Heart left ventricle (tissue), 16 donors: ENCODE data around the gene MGLL. TPM values are rescaled to one million over a fixed set of nuclear protein-coding genes. Genes with fewer than 3 reads are reported as not detected.
A peak's percentile ranks its signal among the peaks of the same experiment; 100 is the strongest.

ENCODE experiments used
- ATAC-seq, 4 donors: fragments of 200-7000 bp; cut with Tn5 transposase; one replicate each; pipeline ENCODE4 v1.9.1; 2020 to 2022; ENCODE audit warnings: moderate library complexity in 4 of 4, mild to moderate bottlenecking in 3 of 4, moderate number of reproducible peaks in 1 of 4
- DNase-seq, 5 donors: peaks; one replicate each; pipeline ENCODE4 v3.0.0-alpha.2; 2020
- H3K27ac ChIP-seq, 12 donors: fragments of 200-600 bp; sonication (generic) in 4 of 12; one replicate each; pipeline versions ENCODE4 v1.5.0 to v1.8.0; 2016 to 2022; ENCODE audit warnings: mild to moderate bottlenecking in 2 of 12
- H3K27me3 ChIP-seq, 9 donors: fragments of 200-600 bp; sonication (generic) in 2 of 9; one replicate each; pipeline versions ENCODE4 v1.5.1 to v1.8.0; 2016 to 2022; ENCODE audit warnings: mild to moderate bottlenecking in 3 of 9
- H3K36me3 ChIP-seq, 9 donors: fragments of 200-600 bp; sonication (generic) in 2 of 9; one replicate each; pipeline versions ENCODE4 v1.5.0 to v1.8.0; 2018 to 2022; ENCODE audit warnings: mild to moderate bottlenecking in 2 of 9
- H3K4me1 ChIP-seq, 12 donors: fragments of 200-600 bp; sonication (generic) in 4 of 12; one replicate each; pipeline versions ENCODE4 v1.5.0 to v1.8.0; 2016 to 2022; ENCODE audit warnings: mild to moderate bottlenecking in 3 of 12
- H3K4me3 ChIP-seq, 12 donors: fragments of 200-600 bp; sonication (generic) in 4 of 12; one replicate each; pipeline versions ENCODE4 v1.5.0 to v1.8.0; 2017 to 2022; ENCODE audit warnings: mild to moderate bottlenecking in 9 of 12, moderate library complexity in 4 of 12
- H3K9me3 ChIP-seq, 12 donors: fragments of 200-600 bp; sonication (generic) in 4 of 12; one replicate each; pipeline versions ENCODE4 v1.5.0 to v1.8.0; 2016 to 2022; ENCODE audit warnings: mild to moderate bottlenecking in 1 of 12
- CTCF ChIP-seq, 12 donors: fragments of 200-600 bp; sonication (generic) in 4 of 12; IDR thresholded peaks; one replicate each; pipeline versions ENCODE4 v1.5.0 to v1.8.0; 2018 to 2022; ENCODE audit warnings: antibody characterized with exemption in 12 of 12, mild to moderate bottlenecking in 5 of 12
- POLR2A ChIP-seq, 2 donors: fragments of 450-650 bp; IDR thresholded peaks; one replicate each; pipeline ENCODE4 v1.6.1; 2017; ENCODE audit warnings: antibody characterized with exemption in 2 of 2, mild to moderate bottlenecking in 2 of 2, moderate library complexity in 2 of 2
- WGBS, 4 donors: extraction: QIAGEN DNeasy Blood & Tissue Kit in 2 of 4; methylation state at CpG; one replicate each; pipeline versions ENCODE4 v1.1.5 to v1.1.7; 2013 to 2018; 5-methylcytosine and 5-hydroxymethylcytosine counted together
- intact Hi-C, 10 donors: fragments of 100-400 bp; cut with DNase I; formaldehyde crosslinking; loops; one replicate each; pipeline versions ENCODE4 v1.11.1 to v1.14.2; 2022
- polyA plus RNA-seq, 2 donors: library from polyadenylated mRNA; stranded (reverse); fragments of 200-250 nt; gene quantifications; one replicate each; pipeline ENCODE4 v1.2.3, GENCODE V29; 2013
- total RNA-seq, 9 donors: library from RNA; depleted of rRNA in 2 of 9; stranded (reverse); fragments of >200 nt in 2 of 9; fragmentation: NEBNext Ultra II Directional in 3 of 9; extraction: Animal tissue kit (Norgen Biotek cat#: 25700) in 3 of 9; gene quantifications; one replicate each; pipeline versions ENCODE4 v1.1.0 to v1.2.4, GENCODE V29; 2016 to 2023
- donor health status: ischemic (EF 13 %, LVEDD 7.1; RV severe dilation, severe dysfunction).
- donor health status: healthy with polysubstance abuse.
- donor health status: DM: no; HTN: yes; CAD: no.
- donor health status: DM: no; HTN: no; CAD: no.
- donor health status: ischemic (EF 25% LVEDD 6.9; RV normal size, moderate dysfunction).
- donor health status: ischemic (EF 25% LVEDD 5.7; RV mildly dilated, moderate dysfunction).
- donor health status: healthy.
- donor health status: DM: yes; HTN: yes; CAD: no.
- donor health status: ischemic (EF 35%, LVEDD 5.7; RV mildly dilated, moderate dysfunction).
- donor health status: nonischemic (EF 11% LVEDD 7.7; RV severe dilation, severe dysfunction).
- donor health status: DM: yes; HTN: yes; CAD: no.
- donor health status: PGD.
- donor health status: ischemic (EF 29% LVEDD 5.4; RV normal size, mild dysfunction).
- donor health status: nonischemic (EF 23%, LVEDD 6.1; RV moderate dilation, normal function).

The MGLL gene
- total and polyA plus RNA-seq, 11 donors = 38.5 to 119 (median 78.9) TPM

DNA sequence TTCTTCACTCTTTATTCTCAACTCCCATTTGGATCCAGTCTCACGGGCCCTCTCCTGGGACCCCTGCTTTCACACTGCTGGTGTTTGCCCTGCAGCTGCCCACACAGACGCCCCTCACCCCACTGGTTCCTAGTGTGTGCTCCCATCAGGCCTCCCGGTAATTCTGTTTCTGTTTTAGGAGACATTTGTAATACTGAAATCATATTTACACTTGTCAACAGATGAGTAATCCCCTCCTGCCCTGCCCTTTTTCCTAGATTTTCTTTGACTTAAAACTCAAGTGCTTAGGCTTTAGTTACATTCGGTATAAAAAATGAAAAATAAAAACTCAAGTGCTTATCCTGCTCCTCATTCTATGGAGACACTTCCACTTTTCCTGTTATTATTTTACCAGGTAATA is 167.9 kb downstream of the MGLL start:
- intact Hi-C loops = loop anchor here in 7 of 10 donors (5.0 to 10.0 kb wide), 6 partner anchors 178 to 478 kb away; partner anchors contain the start of gene SEC61A1 (in 2 of the 7)
- Histone ChIP-seq H3K27me3 (no peaks in the 10 kb centered on the region), H3K9me3 (no peaks in the 10 kb centered on the region), H3K36me3 (no peaks in the 10 kb centered on the region), H3K4me1 (peaks cover 0 to 13% (median 5%) of the 10 kb centered on the region in 12 donors), H3K27ac (no peak overlapping the region), H3K4me3 (no peak overlapping the region)
- TF ChIP-seq CTCF (IDR thresholded peaks at IDR 0.05) = no peak
- no peak for TF ChIP-seq POLR2A (IDR thresholded peaks at IDR 0.05)
- ATAC-seq (no peak), DNase-seq (no peak)
- WGBS, 4 donors = 86 to 92% (median 87%) methylated on average over 4 of the region's 4 CpGs

DNA sequence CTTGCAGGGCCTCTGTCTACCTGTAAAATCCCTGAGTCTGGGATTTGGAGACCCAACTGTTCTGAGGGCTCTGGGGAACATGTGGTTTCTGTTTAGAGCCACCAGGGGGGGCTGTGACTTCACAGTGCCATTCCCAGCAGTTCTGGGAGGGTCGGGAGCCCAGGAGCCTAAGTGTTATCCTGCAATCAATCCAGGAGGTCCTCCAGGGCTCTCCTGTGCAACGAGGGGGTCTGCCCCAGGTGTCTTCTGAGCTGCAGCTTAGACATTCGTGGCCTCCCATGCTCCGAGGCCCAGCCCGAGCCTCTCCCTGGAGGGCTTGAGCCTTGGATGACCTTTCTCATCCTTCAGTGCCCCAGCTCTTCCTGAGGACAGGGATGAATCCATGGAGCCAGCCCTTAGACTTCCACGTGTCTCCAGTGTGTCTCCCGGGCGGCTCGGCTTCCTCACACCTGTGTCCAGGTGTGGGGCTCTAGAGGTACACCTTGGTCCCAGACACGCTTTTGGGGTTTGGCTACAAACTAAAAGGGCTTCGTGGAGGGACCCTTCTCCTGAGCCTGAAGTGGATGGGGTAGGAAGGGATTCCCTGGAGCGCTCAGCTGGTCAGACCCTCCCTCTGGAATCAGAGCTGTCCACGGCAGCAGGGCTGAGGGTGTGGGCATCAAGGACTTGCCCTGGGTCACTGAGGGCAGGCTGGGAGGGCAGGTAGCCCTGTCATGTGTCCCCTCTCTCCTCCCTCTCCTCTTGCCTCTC is 169.9 kb downstream of the MGLL start:
- DNase-seq = peak in 3 of 5 donors; percentile 55 to 61 (median 60)
- no peaks in the 10 kb centered on the region for H3K27me3 ChIP-seq
- no peaks in the 10 kb centered on the region for H3K9me3 ChIP-seq
- TF ChIP-seq CTCF (IDR thresholded peaks at IDR 0.05) = peak; percentile 83 to 96 (median 92)
- no peak for TF ChIP-seq POLR2A (IDR thresholded peaks at IDR 0.05)
- peak overlapping the region in 1 of 12 donors; percentile 19 for H3K4me3 ChIP-seq
- peaks cover 0 to 12% (median 4%) of the 10 kb centered on the region in 12 donors for H3K4me1 ChIP-seq
- ATAC-seq = peak; percentile 64 to 89 (median 88)
- 55 to 70% (median 57%) methylated on average over 9 to 13 of the region's 13 CpGs for WGBS, 4 donors
- no peak overlapping the region for H3K27ac ChIP-seq
- H3K36me3 ChIP-seq = no peaks in the 10 kb centered on the region
- intact Hi-C loops = loop anchor here (1.0 to 10.0 kb wide), 11 partner anchors 178 to 480 kb away; partner anchors contain the start of gene SEC61A1 (in 2 of the 10)

GRCh38 chr3:127651516-127652172 is 170.7 kb downstream of the MGLL start:
- Histone ChIP-seq H3K27me3 (no peaks in the 10 kb centered on the region), H3K4me3 (no peak overlapping the region), H3K36me3 (no peaks in the 10 kb centered on the region), H3K27ac (no peak overlapping the region), H3K4me1 (peaks cover 0 to 12% (median 4%) of the 10 kb centered on the region in 12 donors), H3K9me3 (no peaks in the 10 kb centered on the region)
- no peak for DNase-seq
- TF ChIP-seq POLR2A (IDR thresholded peaks at IDR 0.05) (no peak), CTCF (IDR thresholded peaks at IDR 0.05) (no peak)
- WGBS, 4 donors = 68 to 77% (median 74%) methylated on average over 7 to 8 of the region's 8 CpGs
- intact Hi-C loops = loop anchor here (1.0 to 10.0 kb wide), 12 partner anchors 179 to 481 kb away; partner anchors contain the start of gene SEC61A1 (in 2 of the 10)
- ATAC-seq = peak in 1 of 4 donors; percentile 12

DNA sequence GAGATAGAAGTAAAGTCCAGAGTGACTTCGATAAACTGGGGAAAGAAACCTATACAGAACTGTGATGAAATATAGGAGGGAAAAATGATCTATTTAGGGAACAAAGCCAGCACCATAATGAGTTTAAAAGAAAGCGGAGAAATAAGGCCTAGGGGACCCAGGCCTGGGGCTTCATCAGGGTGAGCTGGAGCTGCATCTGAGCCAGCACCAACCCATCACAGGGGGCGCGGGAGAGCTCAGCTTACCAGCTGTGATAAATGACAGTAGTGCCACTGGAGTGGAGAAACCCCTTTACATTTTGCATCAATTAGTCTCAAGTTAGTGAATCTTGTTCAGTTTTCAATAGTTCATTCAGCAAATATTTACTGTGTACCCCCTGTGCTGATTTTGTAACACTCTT is 172.1 kb downstream of the MGLL start:
- WGBS, 4 donors = 91 to 96% (median 93%) methylated on average over 4 of the region's 4 CpGs
- no peak for DNase-seq

More for the DNA sequence above, 172.1 kb downstream of the MGLL start:
- Histone ChIP-seq H3K36me3 (no peaks in the 10 kb centered on the region), H3K27me3 (no peaks in the 10 kb centered on the region), H3K4me3 (no peak overlapping the region), H3K27ac (no peak overlapping the region), H3K4me1 (peaks cover 0 to 8% (median 4%) of the 10 kb centered on the region in 12 donors), H3K9me3 (no peaks in the 10 kb centered on the region)
- no peak for TF ChIP-seq POLR2A (IDR thresholded peaks at IDR 0.05)
- TF ChIP-seq CTCF (IDR thresholded peaks at IDR 0.05) = no peak
- intact Hi-C loops = loop anchor here in 8 of 10 donors (2.0 to 10.0 kb wide), 7 partner anchors 182 to 482 kb away; partner anchors contain the start of gene SEC61A1 (in 2 of the 8)
- ATAC-seq = no peak
